Duodenal mucosa (tissue), 2 donors: ENCODE results near the gene DENR.
"Not testable (repeated sequence)": the region's sequence is repeated elsewhere in the genome, so short reads cannot be mapped to it uniquely, and the experiment has no call there.

ENCODE experiments used
- H3K27ac ChIP-seq: one replicate; pipeline ENCODE4 v1.7.0; 2013; ENCODE audit warnings: low read depth, low read length
- H3K27me3 ChIP-seq, 2 donors: one replicate each; pipeline ENCODE4 v1.7.0; 2013; ENCODE audit warnings: low read length in 2 of 2, control low read depth in 1 of 2; ENCODE audit not compliant: insufficient read depth in 2 of 2, control insufficient read depth in 1 of 2
- H3K36me3 ChIP-seq, 2 donors: one replicate each; pipeline ENCODE4 v1.7.0; 2013; ENCODE audit warnings: low read length in 2 of 2, control low read depth in 1 of 2; ENCODE audit not compliant: insufficient read depth in 2 of 2, control insufficient read depth in 1 of 2
- H3K4me1 ChIP-seq, 2 donors: one replicate each; pipeline ENCODE4 v1.7.0; 2013; ENCODE audit warnings: low read length in 2 of 2, control low read depth in 1 of 2; ENCODE audit not compliant: insufficient read depth in 2 of 2, control insufficient read depth in 1 of 2
- H3K4me3 ChIP-seq, 2 donors: one replicate each; pipeline ENCODE4 v1.7.0; 2013; ENCODE audit warnings: low read length in 2 of 2, low read depth in 1 of 2
- H3K9ac ChIP-seq, 2 donors: one replicate each; pipeline ENCODE4 v1.7.0; 2013; ENCODE audit warnings: low read length in 2 of 2, low read depth in 1 of 2
- H3K9me3 ChIP-seq, 2 donors: one replicate each; pipeline ENCODE4 v1.7.0; 2013; ENCODE audit warnings: low read length in 2 of 2, control low read depth in 1 of 2; ENCODE audit not compliant: control insufficient read depth in 1 of 2

The DENR gene, protein sequence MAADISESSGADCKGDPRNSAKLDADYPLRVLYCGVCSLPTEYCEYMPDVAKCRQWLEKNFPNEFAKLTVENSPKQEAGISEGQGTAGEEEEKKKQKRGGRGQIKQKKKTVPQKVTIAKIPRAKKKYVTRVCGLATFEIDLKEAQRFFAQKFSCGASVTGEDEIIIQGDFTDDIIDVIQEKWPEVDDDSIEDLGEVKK

GRCh38 chr12:122752464-122753318, at the start of gene DENR:
DENR (plus strand) TSS chr12:122752824; CDS start chr12:122753702, 878 bp downstream.
- H3K4me3 ChIP-seq = peak within 1 kb of the TSS; percentile 94 to 98
- peak within 1 kb of the TSS; percentile 94 to 96 for H3K9ac ChIP-seq
- peaks cover 12 to 20% of the 10 kb centered on the region in 2 donors for H3K36me3 ChIP-seq
- H3K9me3 ChIP-seq = no peaks in the 10 kb centered on the region
- peaks cover 10 to 15% of the 10 kb centered on the region in 2 donors for H3K4me1 ChIP-seq
- H3K27ac ChIP-seq = peak within 1 kb of the TSS; percentile 51
- no peaks in the 10 kb centered on the region for H3K27me3 ChIP-seq

GRCh38 chr12:122702890-122703611, 49.6 kb upstream of the DENR start, which contains the start of gene HCAR2:
HCAR2 (minus strand) TSS chr12:122703357; CDS start chr12:122703283, 74 bp downstream.
- H3K4me3 ChIP-seq, H3K9ac ChIP-seq, H3K36me3 ChIP-seq, H3K27ac ChIP-seq, H3K4me1 ChIP-seq, H3K27me3 ChIP-seq, H3K9me3 ChIP-seq: not testable (repeated sequence)

GRCh38 chr12:122703841-122704240, 48.8 kb upstream of the DENR start:
- not testable (repeated sequence) for H3K4me1 ChIP-seq, H3K9me3 ChIP-seq, H3K27me3 ChIP-seq, H3K27ac ChIP-seq, H3K9ac ChIP-seq, H3K36me3 ChIP-seq, H3K4me3 ChIP-seq

GRCh38 chr12:122709287-122709686, 43.3 kb upstream of the DENR start:
- not testable (repeated sequence) for H3K9ac ChIP-seq, H3K27ac ChIP-seq, H3K27me3 ChIP-seq, H3K4me1 ChIP-seq, H3K4me3 ChIP-seq, H3K36me3 ChIP-seq, H3K9me3 ChIP-seq

- H3K4me3 ChIP-seq, H3K9me3 ChIP-seq, H3K27ac ChIP-seq, H3K4me1 ChIP-seq, H3K27me3 ChIP-seq, H3K9ac ChIP-seq, H3K36me3 ChIP-seq: not testable (repeated sequence)
Observed at GRCh38 chr12:122710341-122710740, 42.3 kb upstream of the DENR start.

- not testable (repeated sequence) for H3K36me3 ChIP-seq, H3K27me3 ChIP-seq, H3K4me1 ChIP-seq, H3K4me3 ChIP-seq, H3K9me3 ChIP-seq, H3K9ac ChIP-seq, H3K27ac ChIP-seq
Observed at GRCh38 chr12:122711266-122711665, 41.4 kb upstream of the DENR start.

- H3K27ac ChIP-seq, H3K4me3 ChIP-seq, H3K4me1 ChIP-seq, H3K36me3 ChIP-seq, H3K9ac ChIP-seq, H3K9me3 ChIP-seq, H3K27me3 ChIP-seq: not testable (repeated sequence)
Observed at GRCh38 chr12:122713491-122714188, 39.0 kb upstream of the DENR start.

DNA sequence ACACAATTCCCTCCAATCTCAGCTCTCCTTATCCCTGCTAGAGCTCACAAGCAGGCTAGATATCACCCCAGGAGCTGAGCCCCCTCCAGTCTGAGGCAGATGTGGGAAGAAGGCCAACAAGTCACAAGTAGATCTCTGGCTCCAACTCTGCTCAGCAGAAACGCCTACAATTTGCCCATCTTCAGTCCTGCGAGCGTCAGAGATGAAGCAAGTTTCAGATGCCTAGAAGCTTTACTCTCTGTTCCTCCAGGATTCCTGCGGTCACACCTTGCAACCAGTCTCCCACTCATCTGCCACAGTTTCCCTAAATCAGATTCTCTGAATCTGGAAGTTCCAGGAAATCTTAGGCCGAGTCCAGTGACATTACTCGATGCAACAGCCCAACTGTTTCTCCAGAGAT, 37.4 kb upstream of the DENR start:
- not testable (repeated sequence) for H3K36me3 ChIP-seq, H3K9ac ChIP-seq, H3K27me3 ChIP-seq, H3K27ac ChIP-seq, H3K4me1 ChIP-seq, H3K9me3 ChIP-seq, H3K4me3 ChIP-seq

DNA sequence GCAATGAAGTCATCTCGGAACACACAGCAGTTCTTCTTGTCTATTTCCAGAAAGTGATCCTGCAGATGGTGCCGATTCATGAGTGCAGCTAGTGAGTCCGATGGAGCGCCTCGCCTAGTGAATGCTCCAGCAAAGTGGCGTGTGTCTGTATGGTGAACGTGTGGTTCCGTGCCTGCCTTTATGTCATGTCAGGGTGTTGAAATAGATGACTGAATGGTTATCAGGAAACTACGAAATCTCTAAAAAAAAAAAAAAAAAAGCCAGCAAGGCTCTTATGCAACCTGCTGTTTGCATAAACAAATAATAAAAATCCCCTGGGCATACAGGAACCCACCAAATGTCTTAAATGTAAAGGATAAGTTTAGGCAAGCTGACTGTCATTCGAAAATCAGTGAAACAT, 36.0 kb upstream of the DENR start, which contains the start of gene HCAR3:
Gene HCAR3, minus strand, starts transcription at position 154 of the 400 bp plus-strand sequence. Its CDS starts 74 bp downstream, at position 80.
- H3K27me3 ChIP-seq, H3K27ac ChIP-seq, H3K4me1 ChIP-seq, H3K9ac ChIP-seq, H3K36me3 ChIP-seq, H3K4me3 ChIP-seq, H3K9me3 ChIP-seq: not testable (repeated sequence)
